Measurements from ENCODE around the gene GTF2IRD2. TPM values are rescaled to one million over a fixed set of nuclear protein-coding genes. Genes with fewer than 3 reads are reported as not detected.
"Not testable (repeated sequence)": the region's sequence is repeated elsewhere in the genome, so short reads cannot be mapped to it uniquely, and the experiment has no call there.

The GTF2IRD2 gene
- total RNA-seq, 1 donor from 2014 or later, result 13.5 TPM

DNA sequence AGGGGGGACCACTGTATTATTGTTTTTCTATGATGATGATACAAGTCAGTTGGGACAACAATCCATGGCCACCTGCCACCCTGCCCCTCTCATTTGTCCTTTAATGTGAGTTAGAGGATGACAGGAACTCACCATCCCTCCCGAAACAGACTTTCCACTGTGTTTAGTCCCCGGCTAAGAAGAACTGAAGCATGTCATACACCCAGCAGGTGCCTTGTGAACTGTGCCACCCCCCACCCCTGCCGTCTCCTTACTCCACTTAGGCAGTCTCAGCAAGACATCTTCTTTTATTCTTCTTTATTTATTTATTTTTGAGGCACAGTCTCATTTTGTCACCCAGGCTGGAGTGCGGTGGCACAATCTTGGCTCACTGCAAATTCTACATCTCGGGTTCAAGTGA, 30.1 kb downstream of the GTF2IRD2 start:
- intact Hi-C loops (cut with micrococcal nuclease); H3K4me1 ChIP-seq; DNase-seq; H3K27me3 ChIP-seq (ENCODE audit: low read depth); H3K9me3 ChIP-seq (replicated peaks); H3K4me3 ChIP-seq; H3K36me3 ChIP-seq; H3K27ac ChIP-seq (replicated peaks): not testable (repeated sequence)

DNA sequence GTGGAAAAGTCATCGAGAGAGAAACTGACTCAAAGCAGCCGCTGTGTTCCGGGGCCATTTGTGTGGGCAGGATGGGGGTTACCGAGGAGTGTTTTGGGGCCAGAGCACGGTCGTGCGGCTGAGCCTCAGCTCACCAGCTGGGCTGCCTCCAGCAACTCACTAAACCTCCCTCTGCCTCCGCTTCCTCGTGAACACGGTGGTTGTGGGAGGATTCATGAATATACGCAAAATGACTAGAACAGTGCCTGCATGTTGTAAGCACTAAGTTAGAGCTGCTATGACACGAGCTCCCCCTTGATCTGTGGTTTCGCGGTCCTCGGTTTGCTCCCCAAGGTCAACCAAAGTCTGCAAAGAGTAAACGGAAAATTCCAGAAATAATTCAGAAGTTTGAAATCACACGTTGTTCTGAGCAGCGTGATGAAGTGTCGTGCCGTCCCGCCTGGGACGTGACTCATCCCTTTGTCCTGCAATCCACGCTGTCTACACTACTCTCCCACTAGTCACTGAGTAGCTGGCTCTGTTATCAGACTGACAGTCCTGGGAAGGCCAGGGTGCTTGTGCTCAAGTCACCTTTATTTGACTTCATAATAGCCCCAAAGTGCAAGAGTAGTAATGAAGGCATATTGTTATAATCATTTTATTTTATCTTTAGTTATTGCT, 31.1 kb downstream of the GTF2IRD2 start:
- intact Hi-C loops (cut with micrococcal nuclease); H3K27ac ChIP-seq (replicated peaks); DNase-seq; H3K4me1 ChIP-seq; H3K36me3 ChIP-seq; H3K27me3 ChIP-seq (ENCODE audit: low read depth); H3K9me3 ChIP-seq (replicated peaks); H3K4me3 ChIP-seq: not testable (repeated sequence)

DNA sequence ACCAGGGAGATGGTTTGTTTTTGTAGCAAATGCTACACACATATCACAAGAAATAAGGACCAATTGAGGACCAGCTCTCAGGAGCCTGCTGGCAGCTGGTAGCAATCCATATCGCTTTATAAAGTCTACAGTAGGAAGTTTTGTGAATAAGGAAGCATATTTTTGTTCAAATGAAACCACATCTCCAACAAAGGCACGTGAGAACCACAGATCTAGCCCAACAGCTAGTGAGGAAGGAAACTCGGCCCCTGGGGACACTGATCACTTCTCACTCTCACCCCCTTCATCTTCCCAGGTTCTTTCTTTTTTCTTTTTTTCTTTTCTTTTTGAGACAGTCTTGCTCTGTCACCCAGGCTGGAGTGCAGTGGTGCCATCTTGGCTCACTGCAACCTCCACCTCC, 35.5 kb downstream of the GTF2IRD2 start:
- intact Hi-C loops (cut with micrococcal nuclease); H3K4me3 ChIP-seq; H3K4me1 ChIP-seq; H3K27ac ChIP-seq (replicated peaks); H3K9me3 ChIP-seq (replicated peaks); H3K36me3 ChIP-seq; H3K27me3 ChIP-seq (ENCODE audit: low read depth); DNase-seq: not testable (repeated sequence)

DNA sequence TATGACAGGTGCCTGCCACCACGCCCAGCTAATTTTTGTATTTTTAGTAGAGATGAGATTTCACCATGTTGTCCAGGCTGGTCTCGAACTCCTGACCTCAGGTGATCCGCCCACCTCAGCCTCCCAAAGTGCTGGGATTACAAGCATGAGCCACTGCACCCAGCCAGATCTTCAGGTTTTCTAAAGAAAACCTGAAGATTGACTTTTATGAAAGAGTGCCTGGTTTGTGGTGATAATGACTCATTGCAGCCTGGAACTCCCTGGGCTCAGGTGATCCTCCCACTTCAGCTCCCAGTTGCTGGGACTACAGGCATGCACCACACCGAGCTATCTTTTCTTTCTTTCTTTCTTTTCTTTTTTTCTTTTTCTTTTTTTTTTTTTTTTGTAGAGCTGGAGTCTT, 52.8 kb downstream of the GTF2IRD2 start:
- intact Hi-C loops (cut with micrococcal nuclease); H3K9me3 ChIP-seq (replicated peaks); H3K27ac ChIP-seq (replicated peaks); H3K27me3 ChIP-seq (ENCODE audit: low read depth); DNase-seq; H3K36me3 ChIP-seq; H3K4me1 ChIP-seq; H3K4me3 ChIP-seq: not testable (repeated sequence)

DNA sequence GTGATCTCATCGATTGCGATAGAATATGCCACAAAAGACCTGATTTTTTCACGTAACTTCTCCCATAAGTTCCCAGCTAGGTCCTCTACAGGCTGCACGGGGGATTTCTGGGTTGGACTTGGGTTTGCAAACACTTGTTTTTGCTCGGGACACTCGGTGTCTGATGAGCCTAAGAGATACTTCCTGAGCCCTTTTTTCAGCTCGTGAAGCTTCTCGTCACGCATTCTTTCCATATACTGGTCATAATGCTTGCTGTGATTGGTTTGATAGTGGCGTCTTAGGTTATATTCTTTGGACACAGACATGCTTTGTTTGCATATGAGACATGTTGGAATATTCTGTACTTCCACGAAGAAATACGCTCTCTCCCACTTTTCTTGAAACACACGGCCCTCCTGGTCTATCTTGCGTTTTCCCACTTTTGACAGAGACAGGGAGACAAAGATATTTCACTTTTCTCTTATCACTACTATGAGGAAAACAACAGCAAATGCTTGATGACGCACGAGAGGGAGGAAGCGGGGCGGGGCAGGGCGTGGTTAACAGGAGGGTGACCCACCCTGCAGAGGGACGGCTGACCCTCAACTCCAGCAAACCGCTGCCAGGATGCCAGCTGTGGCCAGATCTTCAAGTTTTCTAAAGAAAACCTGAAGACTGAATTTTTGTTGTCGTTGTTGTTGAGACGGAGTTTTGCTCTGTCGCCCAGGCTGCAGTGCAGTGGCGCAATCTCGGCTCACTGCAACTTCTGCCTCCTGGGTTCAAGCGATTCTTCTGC, 53.4 kb downstream of the GTF2IRD2 start:
- intact Hi-C loops (cut with micrococcal nuclease); H3K9me3 ChIP-seq (replicated peaks): not testable (repeated sequence)

DNA sequence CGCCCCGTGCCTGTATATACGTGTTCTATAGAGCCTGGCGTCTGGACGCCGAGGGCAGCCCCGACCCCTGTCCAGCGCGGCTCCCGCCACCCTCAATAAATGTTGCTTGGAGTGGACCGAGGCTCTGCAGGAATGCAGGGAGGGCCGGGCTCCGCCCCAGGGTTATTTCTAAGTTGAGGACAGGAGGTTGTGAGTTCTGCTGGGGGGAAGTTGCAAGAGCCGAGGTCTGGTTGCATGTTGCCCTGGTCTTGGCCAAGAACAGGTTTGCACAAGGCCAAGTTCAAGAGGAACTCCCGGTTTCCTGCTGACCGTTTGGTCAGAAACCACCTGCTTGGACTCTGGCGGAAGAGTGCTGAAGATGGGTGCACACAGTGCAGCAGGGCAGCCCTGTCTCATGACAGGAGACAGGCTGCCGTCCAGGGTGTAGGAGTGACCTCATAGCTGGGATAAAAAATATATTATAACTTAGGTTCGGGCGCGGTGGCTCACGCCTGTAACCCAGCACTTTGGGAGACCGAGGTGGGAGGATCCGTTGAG, 62.1 kb downstream of the GTF2IRD2 start:
- H3K4me1 ChIP-seq; H3K9me3 ChIP-seq (replicated peaks); H3K4me3 ChIP-seq; DNase-seq; intact Hi-C loops (cut with micrococcal nuclease); H3K27ac ChIP-seq (replicated peaks); H3K27me3 ChIP-seq (ENCODE audit: low read depth); H3K36me3 ChIP-seq: not testable (repeated sequence)

More for the DNA sequence above, 53.4 kb downstream of the GTF2IRD2 start:
- not testable (repeated sequence) for H3K4me1 ChIP-seq; H3K27me3 ChIP-seq (ENCODE audit: low read depth); H3K27ac ChIP-seq (replicated peaks); DNase-seq; H3K4me3 ChIP-seq; H3K36me3 ChIP-seq

DNA sequence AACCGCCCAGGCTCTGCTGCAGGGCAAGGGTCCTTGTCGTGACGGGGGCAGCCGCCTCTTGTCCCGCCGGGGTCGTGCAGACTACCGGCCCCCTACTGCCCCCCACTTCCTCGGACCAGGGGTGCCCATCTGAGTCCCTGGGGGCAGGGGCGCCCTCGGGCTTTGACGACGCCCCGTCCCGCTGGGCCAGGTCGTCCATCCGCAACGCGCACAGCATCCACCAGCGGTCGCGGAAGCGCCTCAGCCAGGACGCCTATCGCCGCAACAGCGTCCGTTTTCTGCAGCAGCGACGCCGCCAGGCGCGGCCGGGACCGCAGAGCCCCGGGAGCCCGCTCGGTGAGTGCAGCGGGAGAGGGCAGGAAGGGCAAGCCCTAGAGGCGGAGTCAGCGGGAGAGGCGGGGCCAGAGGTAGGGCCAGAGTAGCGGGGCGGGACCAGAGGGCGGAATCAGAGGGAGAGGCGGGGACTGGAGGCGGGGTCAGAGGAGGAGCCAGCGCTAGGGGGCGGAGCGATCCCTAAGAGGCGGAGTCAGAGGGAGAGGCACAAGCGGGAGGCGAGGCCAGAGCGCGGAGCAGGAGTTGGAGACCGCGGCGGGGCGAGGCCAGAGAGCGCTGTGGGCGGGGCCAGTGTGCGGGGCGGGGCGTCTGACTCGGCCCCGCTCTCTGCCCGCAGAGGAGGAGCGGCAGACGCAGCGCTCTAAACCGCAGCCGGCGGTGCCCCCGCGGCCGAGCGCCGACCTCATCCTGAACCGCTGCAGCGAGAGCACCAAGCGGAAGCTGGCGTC, 62.8 kb downstream of the GTF2IRD2 start:
- H3K27me3 ChIP-seq (ENCODE audit: low read depth); H3K9me3 ChIP-seq (replicated peaks); H3K4me1 ChIP-seq; H3K36me3 ChIP-seq; intact Hi-C loops (cut with micrococcal nuclease): not testable (repeated sequence)
- Histone ChIP-seq H3K4me3 (peak overlapping the region; percentile 58), H3K27ac (replicated peaks) (peak overlapping the region; percentile 50)
- peak; percentile 95 for DNase-seq

DNA sequence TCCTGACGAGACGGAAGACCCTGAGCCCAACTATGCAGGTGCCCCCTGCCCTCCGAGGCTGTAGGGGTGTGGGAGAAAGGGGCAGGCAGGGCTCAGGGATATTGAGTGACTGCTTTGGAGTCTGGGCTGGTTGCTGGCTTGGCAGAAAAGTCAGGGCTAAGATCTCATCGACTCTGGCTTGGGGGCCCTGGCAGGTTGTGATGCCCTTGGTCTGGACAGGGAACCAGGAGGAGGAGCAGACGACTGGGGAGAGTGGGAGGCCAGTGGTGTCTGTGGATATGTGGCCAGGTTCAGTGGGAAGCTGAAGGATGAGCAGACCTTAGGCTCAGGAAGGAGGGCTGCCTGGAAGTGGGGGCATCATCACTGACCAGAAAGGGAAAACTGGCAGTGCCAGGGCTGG, 67.8 kb downstream of the GTF2IRD2 start:
- H3K27me3 ChIP-seq (ENCODE audit: low read depth); H3K4me1 ChIP-seq; H3K36me3 ChIP-seq; H3K27ac ChIP-seq (replicated peaks); DNase-seq; H3K9me3 ChIP-seq (replicated peaks); H3K4me3 ChIP-seq; intact Hi-C loops (cut with micrococcal nuclease): not testable (repeated sequence)

DNA sequence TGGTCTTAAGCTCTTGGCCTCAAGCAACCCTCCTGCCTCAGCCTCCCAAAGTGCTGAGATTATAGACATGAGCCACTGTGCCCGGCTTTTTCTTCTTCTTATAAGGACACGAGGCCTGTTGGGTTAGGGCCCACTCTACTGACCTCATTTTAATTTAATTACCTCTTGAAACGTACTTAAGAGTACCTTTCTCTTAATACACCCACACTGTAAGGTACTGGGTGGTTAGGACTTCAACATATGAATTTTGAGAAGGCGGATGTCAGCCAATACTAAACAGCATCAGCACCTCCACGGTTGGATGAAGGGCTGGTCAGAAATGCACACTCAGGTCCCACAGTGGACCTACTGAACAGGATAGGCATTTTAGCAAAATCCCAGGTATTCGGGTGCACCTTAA, 69.7 kb downstream of the GTF2IRD2 start:
- H3K36me3 ChIP-seq; intact Hi-C loops (cut with micrococcal nuclease); H3K27ac ChIP-seq (replicated peaks); DNase-seq; H3K9me3 ChIP-seq (replicated peaks); H3K4me3 ChIP-seq; H3K27me3 ChIP-seq (ENCODE audit: low read depth); H3K4me1 ChIP-seq: not testable (repeated sequence)

DNA sequence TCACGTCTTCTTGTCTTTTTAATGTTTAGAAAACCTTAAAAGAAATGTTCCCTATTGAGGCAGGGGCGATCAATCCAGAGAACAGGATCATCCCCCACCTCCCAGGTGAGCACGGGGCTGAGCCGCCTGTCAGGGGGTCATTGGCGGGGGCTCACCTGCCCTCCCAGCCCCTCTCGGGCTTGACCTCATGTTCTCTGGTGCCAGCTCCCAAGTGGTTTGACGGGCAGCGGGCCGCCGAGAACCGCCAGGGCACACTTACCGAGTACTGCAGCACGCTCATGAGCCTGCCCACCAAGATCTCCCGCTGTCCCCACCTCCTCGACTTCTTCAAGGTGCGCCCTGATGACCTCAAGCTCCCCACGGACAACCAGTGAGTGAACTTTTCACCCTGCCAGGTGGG, 72.4 kb downstream of the GTF2IRD2 start:
- H3K4me1 ChIP-seq; intact Hi-C loops (cut with micrococcal nuclease); H3K4me3 ChIP-seq; H3K36me3 ChIP-seq; DNase-seq; H3K27me3 ChIP-seq (ENCODE audit: low read depth); H3K27ac ChIP-seq (replicated peaks); H3K9me3 ChIP-seq (replicated peaks): not testable (repeated sequence)

DNA sequence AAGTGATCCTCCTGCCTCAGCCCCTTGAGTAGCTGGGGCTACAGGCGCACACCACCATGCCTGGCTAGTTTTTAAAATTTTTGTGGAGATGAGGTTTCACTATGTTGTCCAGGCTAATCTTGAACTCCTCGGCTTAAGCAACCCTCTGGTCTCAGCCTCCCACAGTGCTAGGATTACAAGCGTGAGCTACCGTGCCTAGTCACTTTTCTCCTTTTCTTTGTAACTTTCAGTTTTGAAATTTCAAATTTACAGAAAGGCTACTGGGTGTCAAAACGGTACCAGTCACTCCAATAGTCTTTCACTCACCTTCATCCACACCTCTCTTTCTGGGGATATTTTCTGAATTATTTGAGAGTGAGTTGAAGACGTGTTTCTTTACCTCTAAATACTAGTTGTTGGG, 76.3 kb downstream of the GTF2IRD2 start:
- H3K27me3 ChIP-seq (ENCODE audit: low read depth); DNase-seq; H3K36me3 ChIP-seq; H3K4me3 ChIP-seq; H3K27ac ChIP-seq (replicated peaks); H3K4me1 ChIP-seq; intact Hi-C loops (cut with micrococcal nuclease); H3K9me3 ChIP-seq (replicated peaks): not testable (repeated sequence)

DNA sequence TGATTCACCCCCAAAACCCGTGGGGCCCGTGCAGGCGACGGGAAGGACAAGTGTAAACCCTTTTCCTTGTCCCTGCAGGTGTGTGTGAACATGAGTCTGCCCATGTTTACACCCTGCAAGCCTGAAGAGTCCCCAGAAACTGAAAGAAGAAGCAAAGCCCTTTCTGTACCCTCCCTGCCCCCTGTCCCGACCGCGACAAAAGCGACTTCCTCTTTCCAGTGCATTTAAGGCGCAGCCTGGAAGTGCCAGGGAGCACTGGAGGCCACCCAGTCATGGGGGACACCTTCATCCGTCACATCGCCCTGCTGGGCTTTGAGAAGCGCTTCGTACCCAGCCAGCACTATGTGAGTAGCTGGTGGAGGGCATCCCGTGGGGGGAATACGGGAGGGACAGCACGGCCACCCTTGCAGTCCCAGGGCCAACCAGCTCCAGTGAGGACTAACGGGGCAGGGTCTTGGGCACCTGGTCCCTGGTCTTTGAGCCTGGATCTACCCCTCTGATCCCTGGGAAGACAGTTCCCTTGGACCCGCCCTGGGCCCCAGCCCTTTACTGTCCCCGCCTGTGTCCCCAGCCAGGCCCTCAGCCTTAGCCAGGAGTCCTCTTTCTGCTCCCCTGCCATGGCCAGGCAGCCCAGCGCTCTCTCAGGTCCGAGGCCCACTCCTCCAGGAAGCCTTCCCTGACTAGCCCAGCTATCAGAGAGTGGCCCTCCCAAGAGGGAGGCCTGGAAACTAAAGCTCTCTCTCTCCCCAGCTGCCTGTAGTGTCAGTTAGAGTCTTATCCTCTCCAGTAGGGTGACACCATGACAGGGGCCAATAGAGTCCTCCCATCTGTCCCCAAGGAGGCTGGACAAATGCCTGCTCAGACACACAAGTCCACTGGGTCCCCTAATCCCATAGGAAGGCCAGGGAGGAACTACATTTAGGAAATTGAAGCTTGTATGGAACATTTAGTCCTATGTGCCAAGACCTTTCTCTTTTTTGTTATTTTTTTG, 77.3 kb downstream of the GTF2IRD2 start, which contains the start of gene NCF1:
NCF1 (plus strand) TSS at position 252 of the 991 bp plus-strand sequence; CDS start at position 273, 21 bp downstream.
- intact Hi-C loops (cut with micrococcal nuclease); H3K9me3 ChIP-seq (replicated peaks); H3K4me1 ChIP-seq; H3K4me3 ChIP-seq; DNase-seq; H3K36me3 ChIP-seq; H3K27me3 ChIP-seq (ENCODE audit: low read depth); H3K27ac ChIP-seq (replicated peaks): not testable (repeated sequence)
